Epithelial cell of proximal tubule (primary cell): ENCODE measurements around the gene U2SURP. TPM values are rescaled to one million over a fixed set of nuclear protein-coding genes. Genes with fewer than 3 reads are reported as not detected.

Experiments used
- DNase-seq: peaks from one replicate; pipeline ENCODE4 v3.0.0-alpha.2; 2011; ENCODE audit warnings: low read depth
- H3K4me3 ChIP-seq: 2 replicates; pipeline ENCODE4 v1.5.1; 2011; ENCODE audit warnings: low read depth, mild to moderate bottlenecking, low read length
- total RNA-seq: library from RNA; depleted of rRNA; stranded (reverse); fragments of >200 nt; gene quantifications from 2 replicates; pipeline ENCODE4 v1.2.3, GENCODE V29; 2015
- TF ChIP-seq, protein P1 (sequence below): conservative IDR thresholded peaks from 2 replicates; pipeline ENCODE4 v1.5.1; 2012; ENCODE audit warnings: low read depth, mild to moderate bottlenecking, low read length

U2SURP gene
- total RNA-seq, 1 donor from 2014 or later: 77.7 TPM

DNA sequence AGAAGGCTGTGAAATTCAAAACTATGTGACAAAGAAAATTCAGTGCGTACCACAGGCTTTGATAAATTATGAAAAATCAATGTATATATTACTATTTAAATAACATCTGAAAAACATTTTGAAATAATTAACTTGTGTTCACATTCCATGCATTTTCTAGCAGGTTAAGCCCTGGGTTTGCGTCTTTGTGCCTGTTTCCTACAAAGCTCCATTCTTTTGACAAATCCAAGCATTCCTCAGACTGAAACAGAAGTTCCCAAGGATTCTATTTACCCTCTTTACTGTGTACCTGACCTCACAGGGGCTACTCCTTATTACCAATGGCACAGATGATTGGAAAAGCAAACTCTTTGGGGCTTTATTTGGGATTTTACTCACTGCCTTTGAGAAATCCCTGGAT, 39.8 kb upstream of the U2SURP start:
- H3K4me3 ChIP-seq: no peak overlapping the region
- DNase-seq: no peak
- TF ChIP-seq, protein P1, sequence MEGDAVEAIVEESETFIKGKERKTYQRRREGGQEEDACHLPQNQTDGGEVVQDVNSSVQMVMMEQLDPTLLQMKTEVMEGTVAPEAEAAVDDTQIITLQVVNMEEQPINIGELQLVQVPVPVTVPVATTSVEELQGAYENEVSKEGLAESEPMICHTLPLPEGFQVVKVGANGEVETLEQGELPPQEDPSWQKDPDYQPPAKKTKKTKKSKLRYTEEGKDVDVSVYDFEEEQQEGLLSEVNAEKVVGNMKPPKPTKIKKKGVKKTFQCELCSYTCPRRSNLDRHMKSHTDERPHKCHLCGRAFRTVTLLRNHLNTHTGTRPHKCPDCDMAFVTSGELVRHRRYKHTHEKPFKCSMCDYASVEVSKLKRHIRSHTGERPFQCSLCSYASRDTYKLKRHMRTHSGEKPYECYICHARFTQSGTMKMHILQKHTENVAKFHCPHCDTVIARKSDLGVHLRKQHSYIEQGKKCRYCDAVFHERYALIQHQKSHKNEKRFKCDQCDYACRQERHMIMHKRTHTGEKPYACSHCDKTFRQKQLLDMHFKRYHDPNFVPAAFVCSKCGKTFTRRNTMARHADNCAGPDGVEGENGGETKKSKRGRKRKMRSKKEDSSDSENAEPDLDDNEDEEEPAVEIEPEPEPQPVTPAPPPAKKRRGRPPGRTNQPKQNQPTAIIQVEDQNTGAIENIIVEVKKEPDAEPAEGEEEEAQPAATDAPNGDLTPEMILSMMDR: no peak

GRCh38 chr3:142962175-142962519, 39.2 kb upstream of the U2SURP start:
- TF ChIP-seq, protein P1: no peak
- H3K4me3 ChIP-seq: no peak overlapping the region
- DNase-seq: no peak

- no peak for DNase-seq
- peak overlapping the region; percentile 69 for H3K4me3 ChIP-seq
- TF ChIP-seq, protein P1: no peak
Measured at GRCh38 chr3:142962520-142963233, 38.7 kb upstream of the U2SURP start.

DNA sequence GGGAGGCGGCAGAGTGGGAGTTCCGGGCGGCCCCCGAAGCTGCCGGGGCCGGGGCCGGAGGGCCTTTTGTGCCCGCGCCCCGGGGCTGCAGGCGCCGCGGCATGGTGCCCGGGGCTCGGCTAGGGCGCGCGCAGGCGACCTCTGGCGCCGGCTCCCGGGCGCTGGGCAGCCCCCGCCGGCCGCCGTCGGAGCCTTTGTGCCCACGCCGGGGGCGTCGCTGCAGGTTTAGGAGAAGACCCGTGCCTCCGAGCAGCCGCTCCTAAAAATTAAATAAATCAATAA, 38.2 kb upstream of the U2SURP start:
- H3K4me3 ChIP-seq: peak overlapping the region; percentile 69
- TF ChIP-seq, protein P1: no peak
- DNase-seq: no peak

GRCh38 chr3:142963516-142964448, 37.6 kb upstream of the U2SURP start, which contains the start of gene PAQR9:
Gene PAQR9, minus strand, starts transcription at chr3:142963674. Its CDS starts 338 bp downstream, at chr3:142963336.
- DNase-seq: no peak
- TF ChIP-seq, protein P1: no peak
- peak within 1 kb of the TSS; percentile 69 for H3K4me3 ChIP-seq

- no peak overlapping the region for H3K4me3 ChIP-seq
- no peak for DNase-seq
- TF ChIP-seq, protein P1: no peak
Measured at GRCh38 chr3:142965581-142965980, 35.8 kb upstream of the U2SURP start.
